B cell (primary cell): Measurements from ENCODE around the gene RPL39. TPM values are rescaled to one million over a fixed set of nuclear protein-coding genes. Genes with fewer than 3 reads are reported as not detected.
A peak's percentile ranks its signal among the peaks of the same experiment; 100 is the strongest.

Experiments
- ATAC-seq: fragments of 200-7000 bp; cut with Tn5 transposase; one replicate; pipeline ENCODE4 v1.10.0; 2021; ENCODE audit warnings: low read depth, mild to moderate bottlenecking, moderate number of reproducible peaks, moderate library complexity
- CTCF ChIA-PET: fragments of 350-600 bp; sonication (Branson Sonifier 250); formaldehyde crosslinking; loops from one replicate; lab custom pipeline; 2021; ENCODE audit warnings: antibody characterized with exemption, inconsistent platforms; lab: Charles Lee
- POLR2A ChIA-PET: fragments of 350-600 bp; sonication (Branson Sonifier 250); formaldehyde crosslinking; loops from one replicate; lab custom pipeline; 2021; ENCODE audit warnings: antibody characterized with exemption; lab: Charles Lee
- DNase-seq: peaks from one replicate; pipeline ENCODE4 v3.0.0; 2013
- H2AFZ ChIP-seq: 2 replicates; pipeline ENCODE4 v1.6.1; 2012; ENCODE audit warnings: mild to moderate bottlenecking, low read depth, low read length; ENCODE audit not compliant: insufficient read depth, poor library complexity, severe bottlenecking
- H3K27ac ChIP-seq, 2 donors: 1 replicate in 1 of 2; 2 replicates in 1 of 2; pipeline ENCODE4 v1.5.1; 2012 to 2013; ENCODE audit warnings: low read length in 2 of 2, mild to moderate bottlenecking in 2 of 2, moderate library complexity in 1 of 2
- H3K27me3 ChIP-seq, 4 experiments: fragments of 200-600 bp in 1 of 4; sonication (generic) in 1 of 4; replicated peaks in 1 of 4; 1 replicate in 2 of 4; 2 replicates in 2 of 4; pipeline versions ENCODE4 v1.6.1 to v1.7.0; 2013 to 2016; ENCODE audit warnings: low read length in 3 of 4, mild to moderate bottlenecking in 2 of 4, mixed read lengths in 1 of 4, moderate library complexity in 1 of 4; ENCODE audit not compliant: insufficient read depth in 4 of 4, control insufficient read depth in 3 of 4; ENCODE audit errors: control extremely low read depth in 1 of 4
- H3K36me3 ChIP-seq, 2 experiments: replicated peaks in 1 of 2; 1 replicate in 1 of 2; 2 replicates in 1 of 2; pipeline versions ENCODE4 v1.6.1 to v1.7.1; 2013; ENCODE audit warnings: low read length in 1 of 2; ENCODE audit not compliant: insufficient read depth in 2 of 2, control insufficient read depth in 1 of 2; ENCODE audit errors: control extremely low read depth in 1 of 2, extremely low read depth in 1 of 2
- H3K4me1 ChIP-seq, 2 donors: fragments of 200-600 bp in 1 of 2; sonication (generic) in 1 of 2; 1 replicate in 1 of 2; 2 replicates in 1 of 2; pipeline versions ENCODE4 v1.5.1 to v1.6.1; 2013 to 2017; ENCODE audit warnings: low read length in 2 of 2; ENCODE audit not compliant: control insufficient read depth in 2 of 2, insufficient read depth in 2 of 2
- H3K4me2 ChIP-seq: replicated peaks from 2 replicates; pipeline ENCODE3; 2012; ENCODE audit warnings: mild to moderate bottlenecking, low read depth, low read length; ENCODE audit not compliant: poor library complexity, severe bottlenecking
- H3K4me3 ChIP-seq, 5 experiments: fragments of 200-600 bp in 1 of 5; sonication (generic) in 1 of 5; 1 replicate in 3 of 5; 2 replicates in 2 of 5; pipeline versions ENCODE4 v1.5.1 to v1.7.0; 2011 to 2016; ENCODE audit warnings: low read length in 4 of 5, mild to moderate bottlenecking in 4 of 5, low read depth in 2 of 5, control low read depth in 1 of 5, moderate library complexity in 1 of 5; ENCODE audit not compliant: insufficient read depth in 1 of 5; ENCODE audit errors: control extremely low read depth in 1 of 5, extremely low read depth in 1 of 5
- H3K79me2 ChIP-seq: fragments of 200-600 bp; sonication (generic); one replicate; pipeline ENCODE4 v1.6.0; 2016; ENCODE audit warnings: low read length; ENCODE audit not compliant: control insufficient read depth, insufficient read depth
- H3K9ac ChIP-seq: fragments of 200-600 bp; sonication (generic); 2 replicates; pipeline ENCODE4 v1.6.1; 2017; ENCODE audit warnings: mild to moderate bottlenecking, low read length, moderate library complexity
- H3K9me3 ChIP-seq, 3 donors: one replicate each; pipeline versions ENCODE4 v1.6.1 to v1.7.1; 2013; ENCODE audit warnings: low read length in 2 of 3; ENCODE audit not compliant: control insufficient read depth in 2 of 3, insufficient read depth in 1 of 3; ENCODE audit errors: control extremely low read depth in 1 of 3
- H4K20me1 ChIP-seq: 2 replicates; pipeline ENCODE4 v1.6.0; 2012; ENCODE audit warnings: mild to moderate bottlenecking, low read length; ENCODE audit not compliant: insufficient read depth, control insufficient read depth, poor library complexity, severe bottlenecking
- H3K27ac Mint-ChIP-seq: one replicate; pipeline ENCODE4 v1.8.0; 2021; ENCODE audit warnings: mixed read lengths
- H3K27me3 Mint-ChIP-seq: one replicate; pipeline ENCODE4 v1.8.0; 2021; ENCODE audit warnings: mixed read lengths
- H3K4me1 Mint-ChIP-seq: one replicate; pipeline ENCODE4 v1.8.0; 2021; ENCODE audit warnings: mixed read lengths
- H3K4me3 Mint-ChIP-seq: one replicate; pipeline ENCODE4 v1.8.0; 2021; ENCODE audit warnings: mixed read lengths
- H3K9me3 Mint-ChIP-seq: one replicate; pipeline ENCODE4 v1.8.0; 2022; ENCODE audit warnings: mixed read lengths; ENCODE audit not compliant: insufficient read depth
- CTCF ChIP-seq: fragments of 200-600 bp; IDR thresholded peaks from one replicate; pipeline ENCODE4 v1.8.0; 2022; ENCODE audit warnings: antibody characterized with exemption, mild to moderate bottlenecking
- EZH2 ChIP-seq: IDR thresholded peaks from 2 replicates; pipeline ENCODE4 v1.6.1; 2012; ENCODE audit warnings: borderline replicate concordance, low read depth, mild to moderate bottlenecking, moderate library complexity, low read length; ENCODE audit not compliant: insufficient read depth, poor library complexity, severe bottlenecking
- WGBS: methylation state at CpG from one replicate; pipeline ENCODE4 v1.1.5; 2013; ENCODE audit warnings: missing lambda C conversion rate; ENCODE audit not compliant: insufficient coverage; 5-methylcytosine and 5-hydroxymethylcytosine counted together
- intact Hi-C: fragments of 100-400 bp; cut with micrococcal nuclease; formaldehyde crosslinking; loops from one replicate; pipeline ENCODE4 v1.10.0; 2022
- polyA plus RNA-seq: library from polyadenylated mRNA; depleted of rRNA; stranded (reverse); fragments of >200 nt; gene quantifications from 2 replicates; pipeline ENCODE4 v1.2.3, GENCODE V29; 2012
- total RNA-seq, 2 donors: library from RNA; stranded (reverse); fragments of 120-200 nt in 1 of 2; gene quantifications; 1 replicate in 1 of 2; 2 replicates in 1 of 2; pipeline versions ENCODE4 v1.2.3 to v1.2.4, GENCODE V29; 2013 to 2022

The RPL39 gene
- total and polyA plus RNA-seq, 2 donors (not counting 1 experiment from before 2014, with no cell fraction given) = 3,356 to 3,572 TPM

- Histone ChIP-seq H3K9ac (peak overlapping the region; percentile 72), H3K27me3 (no peaks in the 10 kb centered on the region), H3K27ac (peak overlapping the region; percentile 70 to 89), H3K79me2 (peaks cover 5% of the 10 kb centered on the region), H3K4me2 (peak overlapping the region; percentile 78), H2AFZ (peak overlapping the region; percentile 62), H4K20me1 (no peaks in the 10 kb centered on the region), H3K9me3 (no peaks in the 10 kb centered on the region), H3K36me3 (no peaks in the 10 kb centered on the region), H3K4me3 (peak overlapping the region; percentile 38 to 68 (median 58)), H3K4me1 (peaks cover 72 to 74% of the 10 kb centered on the region in 2 donors)
- no CpG with 5 or more reads among the region's 18 CpGs for WGBS
- intact Hi-C loops = no loop called here
- Mint-ChIP-seq H3K4me1 (peaks cover 66% of the 10 kb centered on the region), H3K9me3 (no peaks in the 10 kb centered on the region), H3K27ac (peak overlapping the region; percentile 89), H3K27me3 (no peaks in the 10 kb centered on the region), H3K4me3 (peak overlapping the region; percentile 88)
- no peak for TF ChIP-seq CTCF
- TF ChIP-seq EZH2 = no peak
- POLR2A ChIA-PET = interaction anchor here (0.5 to 1.7 kb wide), 7 partner anchors 10 to 195 kb away, joined by 3 to 8 read pairs (median 4); partner anchors contain the start of genes RPL39, SEPTIN6 and STEEP1
- ATAC-seq = peak; percentile 31
- DNase-seq = peak; percentile 55
- CTCF ChIA-PET = interaction anchor here (1.0 to 7.9 kb wide), 4 partner anchors 28 to 245 kb away, joined by 3 to 35 read pairs (median 4); no protein-coding TSS in a partner anchor
Measured at GRCh38 chrX:119760026-119760877, 31.2 kb downstream of the RPL39 start.
